Myocyte (in vitro differentiated cells): ENCODE results near the gene LRG1. TPM values are rescaled to one million over a fixed set of nuclear protein-coding genes. Genes with fewer than 3 reads are reported as not detected.

Source experiments
- DNase-seq: peaks from one replicate; pipeline ENCODE4 v3.0.0-alpha.2; 2012; ENCODE audit warnings: low read depth
- polyA plus RNA-seq: library from polyadenylated mRNA; unstranded; fragments of >200 nt; gene quantifications from one replicate; pipeline ENCODE4 v1.2.1, GENCODE V29; 2012; ENCODE audit warnings: missing spikeins
- total RNA-seq: library from RNA; depleted of rRNA; stranded (reverse); fragments of >200 nt; gene quantifications from 2 replicates; pipeline ENCODE4 v1.2.3, GENCODE V29; 2014

LRG1 gene
- 0.05 TPM in 1 of 2 replicates, not detected in the other for total RNA-seq
- polyA plus RNA-seq: not detected

GRCh38 chr19:4539693-4540581, at the start of gene LRG1:
Gene LRG1 (minus strand): TSS chr19:4540036. CDS start chr19:4540013, 23 bp downstream.
- no peak for DNase-seq

- DNase-seq: no peak
Measured at GRCh38 chr19:4588291-4588761, 48.5 kb upstream of the LRG1 start.

- DNase-seq: no peak
Measured at GRCh38 chr19:4587527-4587926, 47.7 kb upstream of the LRG1 start.

- DNase-seq: no peak
Measured at GRCh38 chr19:4586691-4587090, 46.9 kb upstream of the LRG1 start.

GRCh38 chr19:4586245-4586644, 46.4 kb upstream of the LRG1 start:
- DNase-seq: no peak

- no peak for DNase-seq
Measured at GRCh38 chr19:4585556-4585955, 45.7 kb upstream of the LRG1 start.

- peak; percentile 88 for DNase-seq
Measured at GRCh38 chr19:4584670-4585460, 45.0 kb upstream of the LRG1 start.

- peak; percentile 80 for DNase-seq
Measured at GRCh38 chr19:4583961-4584669, 44.3 kb upstream of the LRG1 start.

GRCh38 chr19:4582980-4583842, 43.4 kb upstream of the LRG1 start:
- DNase-seq: peak; percentile 89

GRCh38 chr19:4581666-4582553, 42.1 kb upstream of the LRG1 start:
- DNase-seq: peak; percentile 70

- no peak for DNase-seq
Measured at GRCh38 chr19:4580961-4581665, 41.3 kb upstream of the LRG1 start.

GRCh38 chr19:4580021-4580901, 40.4 kb upstream of the LRG1 start:
- peak; percentile 42 for DNase-seq

GRCh38 chr19:4579389-4579788, 39.6 kb upstream of the LRG1 start:
- DNase-seq: no peak

- no peak for DNase-seq
Measured at GRCh38 chr19:4578552-4579248, 38.9 kb upstream of the LRG1 start.

- DNase-seq: no peak
Measured at GRCh38 chr19:4577020-4577782, 37.4 kb upstream of the LRG1 start.
